Sigmoid colon (tissue), 3 donors: ENCODE measurements around the gene OMP.

ENCODE experiments used
- CTCF ChIP-seq, 4 experiments: fragments of 450-650 bp in 3 of 4; fragments of 200-600 bp in 1 of 4; IDR thresholded peaks; one replicate each; pipeline ENCODE4 v1.5.1; 2016 to 2019; ENCODE audit warnings: antibody characterized with exemption in 4 of 4, mild to moderate bottlenecking in 3 of 4, moderate library complexity in 2 of 4
- POLR2A ChIP-seq, 2 donors: fragments of 450-650 bp; IDR thresholded peaks; one replicate each; pipeline ENCODE4 v1.6.1; 2016; ENCODE audit warnings: antibody characterized with exemption in 2 of 2, mild to moderate bottlenecking in 2 of 2, moderate library complexity in 2 of 2

GRCh38 chr11:77067861-77068443 is 34.7 kb upstream of the OMP start:
- TF ChIP-seq POLR2A (IDR thresholded peaks at IDR 0.05), result no peak
- TF ChIP-seq CTCF (IDR thresholded peaks at IDR 0.05), result no peak
